SK-N-SH (cell line): ENCODE measurements around the gene GLI2.

Experiments used
- GABPA ChIP-seq: IDR thresholded peaks from 2 replicates; pipeline ENCODE4 v1.4.0; 2012; ENCODE audit warnings: low read depth, mild to moderate bottlenecking
- JUND ChIP-seq: IDR thresholded peaks from 2 replicates; pipeline ENCODE4 v1.4.0; 2012
- NFIC ChIP-seq: IDR thresholded peaks from 2 replicates; pipeline ENCODE4 v1.4.0; 2012; ENCODE audit warnings: borderline replicate concordance
- RCOR1 ChIP-seq: fragments of 150-350 bp; IDR thresholded peaks from 2 replicates; pipeline ENCODE4 v1.6.1; 2017; ENCODE audit warnings: antibody characterized with exemption, low read length
- TAF1 ChIP-seq: IDR thresholded peaks from 2 replicates; pipeline ENCODE4 v1.6.1; 2012; ENCODE audit warnings: low read depth, mild to moderate bottlenecking, low read length, moderate library complexity, borderline replicate concordance
- TF ChIP-seq, protein P1 (sequence below): fragments of 200-600 bp; sonication (generic); IDR thresholded peaks from 2 replicates; pipeline ENCODE4 v1.6.1; 2017; ENCODE audit warnings: antibody characterized with exemption, mild to moderate bottlenecking, moderate library complexity
- TF ChIP-seq, protein P2 (sequence below): IDR thresholded peaks from 2 replicates; pipeline ENCODE4 v1.6.1; 2012; ENCODE audit warnings: mild to moderate bottlenecking, low read depth, low read length, moderate library complexity

DNA sequence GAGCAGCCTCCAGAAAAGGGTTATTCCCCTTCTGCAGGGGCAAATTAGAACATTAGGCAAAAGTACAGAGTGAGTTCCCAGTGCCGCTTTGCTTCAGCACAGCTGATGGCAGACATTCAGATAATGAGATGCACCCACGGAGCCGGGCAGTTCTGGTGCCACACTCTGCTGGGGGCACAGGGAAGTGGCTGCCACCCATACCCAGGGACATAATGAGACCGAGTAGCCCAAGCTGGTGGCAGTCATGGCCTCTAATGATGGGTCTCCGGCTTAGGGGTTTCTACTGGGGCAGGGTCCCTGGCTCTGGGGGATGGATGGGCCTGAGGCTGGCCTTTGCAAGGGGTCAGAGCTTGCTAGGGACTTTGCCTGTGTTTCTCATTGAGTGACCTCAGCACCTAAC lies 26.2 kb downstream of the GLI2 start:
- TF ChIP-seq, protein P1, sequence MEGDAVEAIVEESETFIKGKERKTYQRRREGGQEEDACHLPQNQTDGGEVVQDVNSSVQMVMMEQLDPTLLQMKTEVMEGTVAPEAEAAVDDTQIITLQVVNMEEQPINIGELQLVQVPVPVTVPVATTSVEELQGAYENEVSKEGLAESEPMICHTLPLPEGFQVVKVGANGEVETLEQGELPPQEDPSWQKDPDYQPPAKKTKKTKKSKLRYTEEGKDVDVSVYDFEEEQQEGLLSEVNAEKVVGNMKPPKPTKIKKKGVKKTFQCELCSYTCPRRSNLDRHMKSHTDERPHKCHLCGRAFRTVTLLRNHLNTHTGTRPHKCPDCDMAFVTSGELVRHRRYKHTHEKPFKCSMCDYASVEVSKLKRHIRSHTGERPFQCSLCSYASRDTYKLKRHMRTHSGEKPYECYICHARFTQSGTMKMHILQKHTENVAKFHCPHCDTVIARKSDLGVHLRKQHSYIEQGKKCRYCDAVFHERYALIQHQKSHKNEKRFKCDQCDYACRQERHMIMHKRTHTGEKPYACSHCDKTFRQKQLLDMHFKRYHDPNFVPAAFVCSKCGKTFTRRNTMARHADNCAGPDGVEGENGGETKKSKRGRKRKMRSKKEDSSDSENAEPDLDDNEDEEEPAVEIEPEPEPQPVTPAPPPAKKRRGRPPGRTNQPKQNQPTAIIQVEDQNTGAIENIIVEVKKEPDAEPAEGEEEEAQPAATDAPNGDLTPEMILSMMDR = no peak
- TF ChIP-seq TAF1 (no peak), JUND (no peak), NFIC (no peak), RCOR1 (no peak), GABPA (no peak)
- TF ChIP-seq, protein P2, sequence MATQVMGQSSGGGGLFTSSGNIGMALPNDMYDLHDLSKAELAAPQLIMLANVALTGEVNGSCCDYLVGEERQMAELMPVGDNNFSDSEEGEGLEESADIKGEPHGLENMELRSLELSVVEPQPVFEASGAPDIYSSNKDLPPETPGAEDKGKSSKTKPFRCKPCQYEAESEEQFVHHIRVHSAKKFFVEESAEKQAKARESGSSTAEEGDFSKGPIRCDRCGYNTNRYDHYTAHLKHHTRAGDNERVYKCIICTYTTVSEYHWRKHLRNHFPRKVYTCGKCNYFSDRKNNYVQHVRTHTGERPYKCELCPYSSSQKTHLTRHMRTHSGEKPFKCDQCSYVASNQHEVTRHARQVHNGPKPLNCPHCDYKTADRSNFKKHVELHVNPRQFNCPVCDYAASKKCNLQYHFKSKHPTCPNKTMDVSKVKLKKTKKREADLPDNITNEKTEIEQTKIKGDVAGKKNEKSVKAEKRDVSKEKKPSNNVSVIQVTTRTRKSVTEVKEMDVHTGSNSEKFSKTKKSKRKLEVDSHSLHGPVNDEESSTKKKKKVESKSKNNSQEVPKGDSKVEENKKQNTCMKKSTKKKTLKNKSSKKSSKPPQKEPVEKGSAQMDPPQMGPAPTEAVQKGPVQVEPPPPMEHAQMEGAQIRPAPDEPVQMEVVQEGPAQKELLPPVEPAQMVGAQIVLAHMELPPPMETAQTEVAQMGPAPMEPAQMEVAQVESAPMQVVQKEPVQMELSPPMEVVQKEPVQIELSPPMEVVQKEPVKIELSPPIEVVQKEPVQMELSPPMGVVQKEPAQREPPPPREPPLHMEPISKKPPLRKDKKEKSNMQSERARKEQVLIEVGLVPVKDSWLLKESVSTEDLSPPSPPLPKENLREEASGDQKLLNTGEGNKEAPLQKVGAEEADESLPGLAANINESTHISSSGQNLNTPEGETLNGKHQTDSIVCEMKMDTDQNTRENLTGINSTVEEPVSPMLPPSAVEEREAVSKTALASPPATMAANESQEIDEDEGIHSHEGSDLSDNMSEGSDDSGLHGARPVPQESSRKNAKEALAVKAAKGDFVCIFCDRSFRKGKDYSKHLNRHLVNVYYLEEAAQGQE = no peak
